Prostate gland (tissue), 2 donors: Measurements from ENCODE around the gene ZDHHC17.

ENCODE experiments used
- CTCF ChIP-seq, 4 experiments: fragments of 200-600 bp in 2 of 4; fragments of 450-650 bp in 2 of 4; sonication (generic) in 2 of 4; IDR thresholded peaks; 1 replicate in 3 of 4; 2 replicates in 1 of 4; pipeline ENCODE4 v1.5.1; 2016 to 2019; ENCODE audit warnings: antibody characterized with exemption in 4 of 4, mild to moderate bottlenecking in 2 of 4, moderate library complexity in 2 of 4
- POLR2A ChIP-seq: fragments of 450-650 bp; IDR thresholded peaks from one replicate; pipeline ENCODE4 v1.6.1; 2016; ENCODE audit warnings: antibody characterized with exemption, mild to moderate bottlenecking

- TF ChIP-seq CTCF (IDR thresholded peaks at IDR 0.05) (peak in 1 of 4 experiments; percentile 23), POLR2A (no peak)
Observed at GRCh38 chr12:76879710-76880518, 116.0 kb downstream of the ZDHHC17 start.
